Natural killer cell (primary cell): Measurements from ENCODE around the gene C2orf68. TPM values are rescaled to one million over a fixed set of nuclear protein-coding genes. Genes with fewer than 3 reads are reported as not detected.

Experiments
- ATAC-seq, 3 donors: fragments of 150-1000 bp in 2 of 3; fragments of 200-7000 bp in 1 of 3; cut with Tn5 transposase; 1 replicate in 1 of 3; 2 replicates in 2 of 3; pipeline ENCODE4 v1.10.0; 2021; ENCODE audit warnings: mild to moderate bottlenecking in 2 of 3, moderate library complexity in 2 of 3
- DNase-seq, 2 donors: peaks; one replicate each; pipeline versions ENCODE4 v3.0.0 to v3.0.0-alpha.2; 2013 to 2021; ENCODE audit warnings: mixed read lengths in 1 of 2
- H3K27ac ChIP-seq: one replicate; pipeline ENCODE4 v1.5.1; 2013; ENCODE audit warnings: mild to moderate bottlenecking, low read length
- H3K27me3 ChIP-seq: one replicate; pipeline ENCODE4 v1.6.1; 2013; ENCODE audit warnings: low read length; ENCODE audit not compliant: control insufficient read depth, insufficient read depth
- H3K36me3 ChIP-seq: one replicate; pipeline ENCODE4 v1.6.1; 2013; ENCODE audit warnings: low read length; ENCODE audit not compliant: control insufficient read depth, insufficient read depth
- H3K4me1 ChIP-seq: one replicate; pipeline ENCODE4 v1.6.1; 2013; ENCODE audit warnings: low read length; ENCODE audit not compliant: control insufficient read depth, insufficient read depth
- H3K4me3 ChIP-seq: one replicate; pipeline ENCODE4 v1.5.1; 2013; ENCODE audit warnings: low read length
- H3K9me3 ChIP-seq: one replicate; pipeline ENCODE4 v1.6.1; 2013; ENCODE audit warnings: low read length; ENCODE audit not compliant: control insufficient read depth, insufficient read depth
- H3K27ac Mint-ChIP-seq, 2 donors: one replicate each; pipeline ENCODE4 v1.8.0; 2022; ENCODE audit warnings: mild to moderate bottlenecking in 2 of 2, mixed read lengths in 2 of 2, moderate library complexity in 1 of 2
- H3K27me3 Mint-ChIP-seq, 2 donors: one replicate each; pipeline ENCODE4 v1.8.0; 2022; ENCODE audit warnings: low read depth in 2 of 2, mixed read lengths in 2 of 2
- H3K36me3 Mint-ChIP-seq: one replicate; pipeline ENCODE4 v1.8.0; 2022; ENCODE audit warnings: mixed read lengths
- H3K4me1 Mint-ChIP-seq, 2 donors: one replicate each; pipeline ENCODE4 v1.8.0; 2022; ENCODE audit warnings: mixed read lengths in 2 of 2
- H3K4me3 Mint-ChIP-seq: one replicate; pipeline ENCODE4 v1.8.0; 2022; ENCODE audit warnings: mild to moderate bottlenecking, moderate library complexity, mixed read lengths
- H3K9me3 Mint-ChIP-seq, 2 donors: one replicate each; pipeline ENCODE4 v1.8.0; 2022; ENCODE audit warnings: mixed read lengths in 2 of 2
- CTCF ChIP-seq: fragments of 200-600 bp; IDR thresholded peaks from one replicate; pipeline ENCODE4 v1.8.0; 2022; ENCODE audit warnings: antibody characterized with exemption
- WGBS: methylation state at CpG from one replicate; pipeline ENCODE4 v1.1.7; 2013; ENCODE audit warnings: missing lambda C conversion rate; ENCODE audit not compliant: insufficient coverage; 5-methylcytosine and 5-hydroxymethylcytosine counted together
- intact Hi-C: fragments of 100-400 bp; cut with micrococcal nuclease; formaldehyde crosslinking; loops from one replicate; pipeline ENCODE4 v1.14.2; 2022
- total RNA-seq, 4 donors: library from RNA; stranded (reverse); fragments of 120-200 nt in 1 of 4; gene quantifications; one replicate each; pipeline versions ENCODE4 v1.2.3 to v1.2.4, GENCODE V29; 2013 to 2022

The C2orf68 gene
- total RNA-seq, 3 donors from 2014 or later (not counting 1 experiment from before 2014, with no cell fraction given): 36.4 to 60.8 (median 48.4) TPM

- H3K36me3 ChIP-seq: peaks cover 16% of the 10 kb centered on the region
- DNase-seq: peak; percentile 28 to 46
- H3K4me3 ChIP-seq: peak overlapping the region; percentile 70
- intact Hi-C loops: no loop called here
- H3K27ac ChIP-seq: peak overlapping the region; percentile 77
- no peaks in the 10 kb centered on the region for H3K36me3 Mint-ChIP-seq
- peak overlapping the region; percentile 86 to 95 for H3K27ac Mint-ChIP-seq
- H3K9me3 ChIP-seq: no peaks in the 10 kb centered on the region
- H3K4me1 Mint-ChIP-seq: peaks cover 31 to 43% of the 10 kb centered on the region in 2 donors
- ATAC-seq: peak; percentile 52 to 68 (median 63)
- TF ChIP-seq CTCF: no peak
- no peaks in the 10 kb centered on the region for H3K9me3 Mint-ChIP-seq
- H3K27me3 ChIP-seq: no peaks in the 10 kb centered on the region
- WGBS: 10% methylated on average over 19 of the region's 19 CpGs
- H3K4me1 ChIP-seq: peaks cover 35% of the 10 kb centered on the region
- H3K27me3 Mint-ChIP-seq: no peaks in the 10 kb centered on the region
- peak overlapping the region; percentile 93 for H3K4me3 Mint-ChIP-seq
These were observed 33.4 kb downstream of the C2orf68 start for GRCh38 chr2:85578243-85579180.

GRCh38 chr2:85577386-85578242 is 34.3 kb downstream of the C2orf68 start, which contains the start of gene VAMP8:
TSS of gene VAMP8 (plus strand) at chr2:85577586. CDS start at chr2:85577647, 61 bp downstream.
- H3K27ac Mint-ChIP-seq: peak within 1 kb of the TSS; percentile 86 to 95
- Histone ChIP-seq H3K27ac (peak within 1 kb of the TSS; percentile 77), H3K27me3 (no peaks in the 10 kb centered on the region), H3K4me3 (peak within 1 kb of the TSS; percentile 70), H3K9me3 (no peaks in the 10 kb centered on the region), H3K36me3 (peaks cover 16% of the 10 kb centered on the region), H3K4me1 (peaks cover 31% of the 10 kb centered on the region)
- WGBS: under 1% methylated on average over 18 of the region's 19 CpGs
- no peaks in the 10 kb centered on the region for H3K9me3 Mint-ChIP-seq
- no peak for TF ChIP-seq CTCF
- DNase-seq (peak; percentile 44 to 79), ATAC-seq (peak; percentile 79 to 86 (median 81))
- peaks cover 28 to 39% of the 10 kb centered on the region in 2 donors for H3K4me1 Mint-ChIP-seq
- no peaks in the 10 kb centered on the region for H3K36me3 Mint-ChIP-seq
- intact Hi-C loops: no loop called here
- H3K27me3 Mint-ChIP-seq: no peaks in the 10 kb centered on the region
- H3K4me3 Mint-ChIP-seq: peak within 1 kb of the TSS; percentile 93

GRCh38 chr2:85577063-85577385 is 34.8 kb downstream of the C2orf68 start:
- no peaks in the 10 kb centered on the region for H3K27me3 ChIP-seq
- H3K4me3 ChIP-seq: peak overlapping the region; percentile 70
- WGBS: 33% methylated on average over 3 of the region's 3 CpGs
- H3K36me3 Mint-ChIP-seq: no peaks in the 10 kb centered on the region
- DNase-seq: no peak
- peaks cover 31% of the 10 kb centered on the region for H3K4me1 ChIP-seq
- no peak for ATAC-seq
- H3K4me1 Mint-ChIP-seq: peaks cover 28 to 35% of the 10 kb centered on the region in 2 donors
- TF ChIP-seq CTCF: no peak
- H3K27me3 Mint-ChIP-seq: no peaks in the 10 kb centered on the region
- H3K9me3 ChIP-seq: no peaks in the 10 kb centered on the region
- peak overlapping the region; percentile 77 for H3K27ac ChIP-seq
- H3K4me3 Mint-ChIP-seq: peak overlapping the region; percentile 93
- peaks cover 10% of the 10 kb centered on the region for H3K36me3 ChIP-seq
- peak overlapping the region; percentile 86 to 95 for H3K27ac Mint-ChIP-seq
- intact Hi-C loops: no loop called here
- no peaks in the 10 kb centered on the region for H3K9me3 Mint-ChIP-seq
